CD4-positive, alpha-beta T cell treated with Interleukin-6 at 100 ng/mL for 8 hours (primary cell): ENCODE results near the gene NEU4.

Experiments used
- DNase-seq: peaks from one replicate; pipeline ENCODE4 v3.0.0-alpha.2; 2020; ENCODE audit warnings: mixed read lengths, low spot score

The NEU4 gene

DNA sequence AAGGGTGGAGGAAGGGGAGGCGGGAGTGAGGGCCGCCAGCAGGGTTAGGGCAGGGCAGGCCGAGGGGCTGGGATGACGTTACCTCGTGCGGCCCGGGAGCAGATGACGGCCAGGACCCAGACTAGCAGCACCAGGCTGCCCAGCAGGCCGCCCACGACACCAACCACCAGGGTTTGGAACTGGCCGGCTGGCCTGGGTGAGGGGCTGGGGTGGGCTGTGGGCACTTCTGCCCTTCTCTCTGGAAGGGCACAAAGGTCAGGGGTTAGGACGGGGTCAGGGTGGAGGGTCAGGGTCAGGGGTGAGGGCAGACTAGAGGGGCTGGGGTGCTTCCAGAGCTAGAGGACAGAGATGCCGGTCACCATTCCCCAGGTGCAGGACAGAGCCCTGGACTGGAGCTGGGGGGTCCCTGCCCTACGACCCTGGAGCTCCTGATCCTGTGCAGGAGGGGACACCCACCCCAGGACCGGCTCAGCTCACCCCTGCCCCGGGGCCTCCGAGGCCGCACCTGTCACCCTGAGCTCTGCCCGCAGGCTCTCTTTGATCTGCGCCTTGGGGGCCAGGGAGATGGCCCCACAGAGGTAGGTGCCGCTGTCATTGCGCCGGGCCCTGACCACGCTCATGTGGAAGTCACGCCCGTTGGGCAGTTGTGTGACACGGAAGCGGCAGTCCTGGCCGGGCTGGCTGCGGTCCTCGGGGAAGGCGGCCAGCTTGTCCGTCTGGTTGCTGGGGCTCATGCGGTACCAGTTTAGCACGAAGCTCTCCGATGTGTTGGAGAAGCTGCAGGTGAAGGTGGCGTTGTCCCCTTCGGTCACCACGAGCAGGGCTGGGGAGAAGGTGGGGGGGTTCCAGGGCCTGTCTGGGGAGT, 43.4 kb downstream of the NEU4 start:
- DNase-seq, result no peak

DNA sequence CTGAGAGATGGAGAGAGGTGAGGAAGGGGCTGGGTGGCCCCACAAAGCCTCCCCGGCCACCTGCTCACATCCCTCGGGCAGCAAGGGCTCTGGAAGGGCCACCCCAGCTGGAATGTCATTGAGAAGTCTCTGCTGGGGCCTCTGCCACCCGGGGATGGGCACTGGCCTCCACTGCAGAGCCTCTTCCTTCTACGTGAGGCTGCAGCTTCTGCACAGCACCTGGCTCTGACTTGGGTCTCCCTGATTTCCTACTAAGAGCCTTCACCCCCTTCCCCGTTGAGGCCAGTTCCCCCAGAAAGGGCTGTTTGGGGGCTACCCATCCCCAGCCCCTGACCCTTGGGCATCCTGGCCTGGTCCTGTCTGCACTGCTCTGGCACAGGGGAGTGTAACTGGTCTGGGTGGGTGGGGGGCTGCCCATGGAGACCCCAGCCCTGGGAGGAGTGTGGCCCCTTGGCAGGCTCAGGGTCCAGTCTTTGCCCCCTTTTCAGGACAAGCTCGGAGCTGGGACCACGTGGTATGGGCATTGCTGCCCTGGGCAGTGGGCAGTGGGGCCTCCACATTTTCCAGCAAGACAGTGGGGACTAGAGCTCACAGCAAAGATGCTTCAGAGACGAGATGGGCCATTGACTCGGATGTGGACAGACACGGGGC, 44.1 kb downstream of the NEU4 start:
- no peak for DNase-seq

DNA sequence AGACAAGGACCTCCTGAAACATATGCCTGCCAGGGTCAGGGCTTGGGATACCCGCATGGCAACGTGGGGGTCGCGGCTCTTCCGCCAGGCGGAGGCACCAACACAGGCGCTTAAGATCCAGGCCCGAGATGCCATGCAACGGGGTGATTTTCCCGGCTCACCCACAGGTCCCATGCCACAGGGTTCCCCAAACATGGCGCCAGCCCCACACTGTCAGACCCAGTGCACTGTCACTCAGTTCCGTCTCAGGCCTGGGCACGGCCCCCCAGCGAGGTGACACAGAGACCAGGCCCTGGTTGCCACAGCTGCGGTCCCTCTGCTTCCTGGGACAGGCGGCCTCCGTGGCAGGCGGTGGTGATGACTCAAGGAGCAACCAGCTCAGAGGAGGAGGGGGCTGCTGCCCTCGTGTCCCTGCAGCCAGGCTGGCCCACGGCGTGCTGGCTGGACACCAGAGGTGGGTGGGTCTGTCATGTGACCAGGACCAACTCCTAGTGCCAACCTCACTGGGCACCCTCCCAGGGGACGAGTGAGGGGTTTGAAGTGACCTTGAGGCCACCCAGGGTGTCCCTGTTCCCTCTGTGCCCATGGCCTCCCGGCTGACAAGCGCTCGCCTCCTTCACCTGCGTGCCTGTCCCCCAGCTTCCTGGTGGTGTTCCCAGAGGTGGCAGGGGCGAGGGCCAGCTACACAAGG, 44.8 kb downstream of the NEU4 start:
- DNase-seq, result no peak

DNA sequence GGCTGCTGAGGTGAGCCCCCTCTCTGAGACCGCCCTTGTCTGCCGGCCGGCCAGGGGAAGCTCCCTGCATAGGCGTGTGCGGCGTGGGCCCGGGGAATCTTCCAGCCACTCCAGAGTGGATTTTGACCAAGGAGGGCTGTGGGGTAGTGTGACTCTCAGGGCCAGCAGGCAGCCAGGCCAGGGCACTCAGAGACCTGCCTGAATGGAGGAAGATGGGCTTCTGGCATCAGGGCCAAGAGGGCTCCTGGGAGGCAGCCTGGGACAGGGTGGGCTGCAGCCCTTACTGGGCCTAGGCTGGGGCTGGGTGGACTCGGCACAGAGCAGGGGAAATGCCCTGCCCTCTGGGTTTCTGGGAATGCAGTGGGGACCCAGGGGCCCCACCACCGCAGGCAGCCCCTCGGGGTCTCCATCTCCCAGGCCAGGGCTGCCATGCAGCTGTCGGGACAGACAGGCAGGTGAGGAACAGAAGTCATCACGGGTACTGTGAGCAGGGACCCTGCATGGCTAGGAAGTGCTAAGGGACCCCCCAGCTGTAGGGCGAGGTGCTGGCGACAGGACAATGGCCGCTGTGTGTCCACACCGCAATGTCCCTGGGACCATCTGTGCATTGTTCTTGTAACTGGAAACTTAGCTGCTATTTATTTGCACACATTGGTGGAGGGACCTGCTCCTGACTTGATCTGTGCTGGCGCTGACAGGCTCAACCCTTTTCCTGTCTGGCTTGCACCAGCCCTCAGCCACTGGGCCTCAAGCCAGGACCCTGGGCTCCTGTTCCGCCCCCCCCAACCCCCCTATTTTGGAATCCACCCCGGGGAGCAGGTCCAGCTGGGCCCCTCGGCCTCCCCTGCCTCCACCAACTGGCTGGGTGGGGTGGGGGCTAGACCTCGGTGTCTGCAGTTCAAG, 45.6 kb downstream of the NEU4 start:
- DNase-seq, result no peak

DNA sequence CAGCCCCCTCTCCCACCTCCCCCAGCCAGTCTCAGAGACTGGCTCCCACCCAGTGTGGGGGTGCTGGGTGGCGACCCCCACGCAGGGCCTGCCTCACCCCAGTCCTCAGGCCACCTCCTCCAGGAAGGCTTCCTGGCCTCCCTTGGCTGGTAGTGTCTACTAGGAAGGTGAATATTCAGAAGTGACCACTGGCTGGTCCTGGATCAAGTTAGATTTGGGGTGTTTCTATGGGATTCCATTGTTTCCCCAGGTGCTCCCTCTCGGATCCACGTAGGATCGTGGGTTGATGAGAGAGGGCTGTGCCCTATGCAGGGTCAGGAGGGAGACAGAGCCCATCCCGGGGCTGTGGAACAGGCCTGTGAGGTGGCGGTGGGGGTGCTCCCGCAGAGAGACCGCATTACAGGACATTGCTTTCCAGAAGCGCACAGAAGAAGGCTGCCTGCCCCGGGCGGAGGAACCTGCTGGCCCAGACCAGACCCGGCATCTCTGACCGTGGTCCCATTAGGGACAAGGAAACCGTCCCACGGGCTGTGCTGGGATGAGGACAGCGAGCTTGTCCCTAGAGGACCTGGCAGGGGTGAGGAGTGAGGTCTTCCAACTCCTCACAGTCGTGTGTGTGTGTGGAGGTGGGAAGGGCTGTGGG, 46.4 kb downstream of the NEU4 start:
- no peak for DNase-seq

DNA sequence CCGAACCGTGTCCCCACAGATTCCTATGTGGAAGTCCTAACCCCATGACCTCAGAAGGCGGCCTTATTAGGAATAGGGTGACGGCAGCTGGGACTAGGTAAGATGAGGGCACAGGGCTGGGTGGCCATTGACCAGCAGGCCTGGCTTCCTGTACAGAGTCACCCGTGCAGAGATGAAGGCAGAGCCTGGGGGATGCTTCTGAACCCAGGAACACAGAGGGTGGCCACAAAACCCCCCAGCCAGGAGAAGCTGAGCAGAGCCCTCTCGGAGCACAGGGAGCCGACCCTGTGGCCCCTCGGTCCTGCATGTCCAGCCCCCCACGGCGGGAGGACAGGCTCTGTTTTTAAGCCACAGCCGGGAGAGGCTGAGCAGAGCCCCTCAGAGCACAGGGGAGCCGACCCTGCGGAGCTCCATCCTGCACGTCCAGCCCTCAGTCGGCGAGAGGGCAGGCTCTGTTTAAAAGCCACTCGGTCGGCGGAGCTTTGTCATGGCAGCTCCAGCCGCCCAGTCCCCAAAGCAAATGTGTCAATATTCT, 47.0 kb downstream of the NEU4 start:
- no peak for DNase-seq

DNA sequence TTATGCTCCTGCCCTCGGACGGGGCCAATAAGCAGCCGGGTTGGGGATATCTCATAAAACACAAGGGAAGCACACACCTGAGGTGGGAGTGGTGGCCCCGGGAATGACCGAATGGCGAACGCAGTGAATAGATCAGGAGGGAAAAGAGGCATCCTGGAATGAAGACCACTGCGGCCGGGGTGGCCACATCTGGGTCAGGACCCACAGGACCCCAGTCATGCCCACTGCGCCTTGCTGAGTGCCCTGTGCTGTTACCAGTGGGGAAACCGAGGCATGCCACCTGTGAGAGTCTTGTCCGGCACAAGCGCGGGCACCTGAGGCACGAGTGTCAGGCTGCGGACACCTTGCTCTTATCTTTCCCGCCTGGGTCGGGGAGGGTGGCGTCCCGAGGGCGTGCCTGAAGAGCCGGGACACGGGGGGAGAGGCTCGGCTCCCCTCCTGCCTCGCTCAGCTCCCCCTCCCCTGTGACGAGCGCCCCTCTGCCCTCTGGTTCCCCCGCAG, 48.1 kb downstream of the NEU4 start:
- no peak for DNase-seq

DNA sequence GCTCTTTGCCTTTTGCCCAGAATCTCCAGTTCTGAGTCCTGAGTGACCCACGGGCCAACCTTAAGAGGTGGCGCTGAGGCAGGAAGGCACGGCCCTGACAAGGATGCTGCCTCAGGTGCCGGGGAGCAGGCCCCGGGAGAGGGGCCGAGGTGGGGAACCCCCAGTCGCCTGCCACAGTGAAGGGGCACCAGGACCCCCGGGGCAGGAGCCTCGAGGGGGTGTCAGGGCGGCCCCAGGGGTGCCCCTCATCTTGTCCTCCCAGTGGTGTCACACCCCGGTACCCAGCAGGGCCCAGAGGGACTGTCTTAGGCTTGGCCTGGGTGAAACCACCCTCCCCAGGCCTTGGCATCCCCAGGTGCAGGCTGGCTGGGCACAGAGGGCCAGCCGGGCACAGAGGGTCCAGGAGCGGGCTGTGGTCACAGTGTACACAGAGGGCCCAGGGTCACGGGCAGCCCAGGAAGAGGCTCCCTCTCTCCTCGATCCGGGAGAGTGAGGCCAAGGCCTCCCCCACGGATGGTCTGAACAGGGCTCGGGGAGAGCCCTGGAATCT, 48.7 kb downstream of the NEU4 start:
- DNase-seq, result no peak

DNA sequence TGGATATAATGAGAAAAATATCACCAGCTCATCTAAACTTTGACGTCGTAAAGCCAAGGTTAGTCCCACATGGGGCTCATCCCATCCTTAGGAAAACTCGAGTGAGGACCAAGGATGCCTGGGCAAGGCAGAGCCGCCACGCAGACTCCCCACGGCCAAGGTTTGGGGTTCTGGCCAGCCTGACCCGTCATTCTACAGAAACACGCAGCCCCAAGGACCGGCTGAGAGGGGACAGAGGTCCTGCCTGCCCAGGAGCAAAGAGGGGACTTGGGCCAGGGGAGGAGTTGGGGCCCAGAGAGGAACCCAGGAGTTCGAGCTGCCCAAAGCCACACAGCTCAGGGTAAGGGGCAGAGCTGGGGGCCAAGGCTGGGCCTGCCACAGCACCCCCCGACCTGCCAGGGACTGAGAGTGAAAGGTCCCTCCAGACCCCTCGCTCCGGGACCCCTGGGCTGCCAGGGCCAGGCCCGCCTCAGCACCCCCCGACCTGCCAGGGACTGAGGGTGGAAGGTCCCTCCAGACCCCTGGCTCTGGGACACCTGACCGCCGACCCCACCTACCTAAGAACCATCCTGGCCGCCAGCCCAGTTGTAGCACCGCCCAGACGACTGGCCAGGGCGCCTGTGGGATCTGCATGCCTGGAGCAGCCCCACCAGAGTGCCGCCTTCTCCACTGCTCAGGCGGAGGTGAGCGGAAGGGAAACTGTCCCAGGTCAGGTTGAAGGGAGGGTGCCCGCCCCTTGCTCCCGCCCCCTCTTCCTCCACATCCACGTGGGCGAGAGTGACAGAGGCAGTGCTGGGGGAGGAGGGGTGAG, 49.4 kb downstream of the NEU4 start, which contains the start of gene PDCD1:
PDCD1 (minus strand) TSS at position 689 of the 811 bp plus-strand sequence; CDS start at position 633, 56 bp downstream.
- peak; percentile 67 for DNase-seq

DNA sequence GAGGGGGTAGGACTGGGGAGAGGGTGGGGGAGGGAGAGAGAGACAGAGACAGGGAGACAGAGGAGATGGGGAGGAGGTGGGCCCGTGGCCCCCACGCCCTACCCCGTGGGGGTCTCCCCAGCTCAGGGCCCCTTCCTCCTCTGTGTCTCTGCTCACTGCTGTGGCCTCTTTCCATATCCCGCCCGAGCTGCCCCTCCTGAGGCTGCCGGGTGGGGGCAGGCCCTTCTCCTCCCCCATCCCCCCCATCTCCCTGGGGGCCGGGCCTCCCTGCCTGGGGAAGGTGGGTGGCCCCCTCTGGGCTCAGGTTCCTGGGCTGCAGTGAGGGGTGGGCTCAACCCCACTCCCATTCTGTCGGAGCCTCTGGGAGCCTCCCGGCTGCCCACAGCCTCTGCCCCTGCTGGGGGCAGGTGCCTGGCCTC, 50.0 kb downstream of the NEU4 start:
- no peak for DNase-seq

DNA sequence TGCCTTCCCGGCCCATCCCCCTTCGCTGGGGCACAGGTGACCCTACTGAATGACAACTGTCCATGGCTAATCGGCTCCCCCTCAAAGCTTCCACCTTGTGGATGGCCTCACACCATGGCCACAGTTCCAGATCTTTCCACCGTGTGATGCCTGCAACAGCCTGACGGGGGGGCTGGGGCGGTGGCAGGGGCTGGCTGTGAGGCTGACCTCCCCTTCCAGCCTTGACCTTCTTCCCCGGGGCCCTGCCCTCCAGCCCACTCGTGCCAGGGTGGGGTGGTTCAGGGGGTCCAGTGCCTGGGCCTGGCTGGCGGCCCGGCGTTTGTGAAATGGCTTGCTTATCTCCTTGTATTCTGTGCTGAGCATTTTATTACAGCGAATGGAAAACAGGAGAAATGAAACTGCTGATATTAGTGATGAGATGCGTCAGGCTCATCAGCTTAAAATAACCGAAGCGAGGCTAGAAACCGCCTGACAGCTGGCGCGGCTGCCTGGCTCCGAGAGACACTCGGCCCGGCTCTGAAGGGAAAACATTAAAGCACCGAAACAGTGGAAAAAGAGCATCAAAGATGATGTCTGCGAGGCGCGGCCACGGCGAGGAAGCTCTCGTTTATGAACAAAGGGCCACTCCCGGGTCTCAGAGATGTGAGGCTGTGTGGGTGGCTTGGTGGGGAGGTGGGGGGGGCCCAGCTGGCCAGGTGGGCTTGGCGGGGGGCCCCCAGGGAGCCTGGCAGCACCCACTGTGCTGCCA, 50.6 kb downstream of the NEU4 start:
- no peak for DNase-seq

DNA sequence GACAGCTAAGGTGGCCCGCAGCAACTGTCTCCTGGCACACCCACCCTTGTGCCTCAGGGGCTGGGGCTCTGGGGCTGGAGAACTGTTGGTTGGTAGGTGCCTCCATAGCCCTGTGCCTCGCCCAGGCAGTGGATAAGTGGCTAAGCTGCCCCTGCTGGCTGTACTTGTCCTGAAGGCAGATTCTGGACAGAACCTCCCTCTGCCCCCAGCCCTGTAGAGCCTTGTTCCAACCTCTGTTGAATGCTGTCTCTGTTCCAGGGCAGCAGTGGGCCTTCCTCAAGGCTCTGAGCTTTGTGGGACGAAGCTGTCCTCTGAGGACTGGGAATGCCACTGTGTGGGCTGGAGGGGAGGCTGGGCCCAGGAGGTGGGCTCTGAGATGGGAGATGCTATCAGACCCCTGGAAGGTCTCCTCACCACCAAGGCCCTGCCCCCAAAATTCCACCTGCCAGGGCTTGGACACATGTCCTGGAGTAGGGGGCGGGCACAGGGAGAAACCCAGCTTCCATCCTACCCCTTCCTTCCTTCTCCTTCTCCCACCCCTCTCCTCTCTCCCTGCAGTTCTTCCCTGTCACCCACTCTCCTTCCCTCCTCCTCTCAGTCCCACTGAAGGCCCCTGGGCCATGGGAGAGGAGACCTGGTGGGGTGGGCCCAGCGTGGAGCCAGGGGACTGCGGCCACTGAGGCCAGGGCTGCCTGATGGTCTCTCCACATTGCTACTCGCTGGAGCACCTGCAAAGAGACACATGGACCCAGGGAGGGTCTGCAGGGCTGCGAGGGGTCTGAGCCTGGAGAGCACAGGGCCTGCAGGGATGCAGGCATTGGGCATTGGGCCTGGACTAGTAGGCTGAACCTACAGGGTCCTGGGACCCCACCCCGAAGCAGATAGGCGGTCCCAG, 51.4 kb downstream of the NEU4 start:
- no peak for DNase-seq

DNA sequence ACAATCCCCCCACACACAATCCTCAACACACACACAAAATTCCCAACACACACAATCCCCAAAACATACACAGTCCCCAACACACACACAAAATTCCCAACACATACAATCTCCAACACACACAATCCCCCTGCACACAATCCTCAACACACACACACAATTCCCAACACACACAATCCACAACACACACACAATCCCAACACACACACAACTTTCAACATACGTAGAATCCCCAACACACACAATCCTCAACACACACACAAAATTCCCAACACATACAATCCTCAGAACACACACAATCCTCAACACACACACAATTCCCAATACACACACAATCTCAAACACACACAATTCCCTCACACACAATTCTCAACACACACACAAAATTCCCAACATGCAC, 52.3 kb downstream of the NEU4 start:
- DNase-seq, result no peak

DNA sequence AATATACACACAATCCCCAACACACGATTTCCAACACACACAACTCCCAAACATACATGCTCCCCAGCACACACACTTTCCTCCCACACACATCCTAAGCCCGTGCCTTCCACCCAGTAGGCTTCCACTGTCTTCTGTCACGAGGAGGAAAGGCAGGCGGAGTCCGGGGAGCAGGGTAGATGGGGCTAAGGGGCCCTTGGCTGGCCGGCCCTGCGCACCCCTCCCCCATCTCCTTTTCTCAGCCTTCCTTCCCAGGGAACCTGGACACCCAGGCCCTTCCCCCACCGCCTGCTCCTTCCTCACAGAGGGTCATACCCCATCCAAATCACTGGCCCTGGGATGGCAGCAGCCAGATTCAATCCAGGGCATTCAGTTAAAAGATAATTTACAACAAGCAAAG, 53.1 kb downstream of the NEU4 start:
- no peak for DNase-seq

DNA sequence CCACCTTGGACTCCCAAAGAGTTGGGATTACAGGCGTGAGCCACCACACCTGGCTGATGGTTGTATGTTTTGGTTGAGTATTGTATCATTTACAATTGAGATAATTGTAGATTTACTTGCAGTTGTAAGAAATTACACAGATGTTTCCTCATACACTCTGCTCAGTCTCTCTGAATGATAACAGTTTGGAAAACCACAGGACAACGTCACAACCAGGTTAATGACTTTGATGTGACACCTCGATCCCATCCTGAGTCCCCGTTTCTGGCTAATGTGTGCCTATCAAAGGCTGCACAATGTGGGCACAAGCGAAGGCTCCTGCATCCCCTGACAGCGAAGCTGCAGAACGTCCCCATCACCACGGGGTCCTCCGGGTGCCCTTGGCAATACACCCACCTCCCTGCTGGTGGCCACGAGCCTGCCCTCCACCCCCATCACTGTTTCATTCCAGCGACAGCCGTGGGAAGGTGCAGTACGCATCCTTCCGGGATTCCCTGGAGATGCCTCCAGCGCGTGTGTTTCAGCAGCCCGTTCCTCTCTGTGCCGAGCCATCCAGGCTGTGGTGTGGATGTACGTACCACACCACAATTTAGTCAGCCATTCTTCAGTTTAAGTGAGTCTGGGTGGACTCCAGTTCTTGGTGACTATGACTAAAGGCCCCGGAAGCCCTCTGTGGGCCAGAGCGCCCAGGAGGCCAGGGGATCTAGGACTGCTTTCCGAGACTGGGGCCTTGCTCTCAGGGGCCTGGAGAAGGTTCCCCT, 54.0 kb downstream of the NEU4 start:
- DNase-seq, result no peak

DNA sequence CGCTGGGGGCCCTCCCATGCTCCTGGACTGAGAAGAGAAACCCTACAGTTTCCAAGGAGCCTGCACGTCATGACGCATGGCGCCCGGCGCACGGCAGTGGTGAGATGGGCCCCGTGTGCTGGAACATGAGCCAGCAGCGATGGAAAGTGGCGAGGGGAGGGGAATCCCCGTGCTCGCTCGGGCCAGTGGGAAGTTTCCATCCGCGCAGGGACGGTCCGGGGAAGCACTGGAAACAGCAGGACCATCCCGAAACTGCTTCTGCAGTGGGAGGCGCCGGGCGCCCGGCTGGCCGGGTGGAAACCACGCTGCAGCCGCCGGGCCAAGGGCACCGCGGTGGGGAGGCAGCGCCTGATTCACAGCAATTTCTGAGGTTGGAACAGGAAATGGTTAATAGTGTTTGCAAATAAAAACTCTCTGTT, 54.6 kb downstream of the NEU4 start:
- no peak for DNase-seq
